HEK293 (cell line): ENCODE results near the gene HAUS2.

Experiments
- GLI2 ChIP-seq: fragments of 450-650 bp; formaldehyde crosslinking; IDR thresholded peaks from 2 replicates; pipeline ENCODE4; 2017; ENCODE audit warnings: missing biosample characterization, missing genetic modification characterization, low read depth, borderline replicate concordance
- IKZF3 ChIP-seq: fragments of 450-650 bp; IDR thresholded peaks from 2 replicates; pipeline ENCODE4 v1.5.0; 2018; ENCODE audit warnings: missing biosample characterization, mild to moderate bottlenecking, missing genetic modification characterization, moderate library complexity
- KLF9 ChIP-seq: fragments of 450-650 bp; formaldehyde crosslinking; IDR thresholded peaks from 2 replicates; pipeline ENCODE4 v1.5.1; 2016; ENCODE audit warnings: missing biosample characterization, missing genetic modification characterization, low read depth
- PRDM1 ChIP-seq: fragments of 450-650 bp; formaldehyde crosslinking; IDR thresholded peaks from 2 replicates; pipeline ENCODE4; 2016; ENCODE audit warnings: missing biosample characterization, missing genetic modification characterization
- TRIM28 ChIP-seq: IDR thresholded peaks from 2 replicates; pipeline ENCODE4 v1.6.1; 2011; ENCODE audit warnings: low read length, control low read depth, borderline replicate concordance
- WT1 ChIP-seq: fragments of 450-650 bp; formaldehyde crosslinking; IDR thresholded peaks from 2 replicates; pipeline ENCODE4 v1.5.1; 2016; ENCODE audit warnings: missing biosample characterization, missing genetic modification characterization
- ZEB2 ChIP-seq: fragments of 450-650 bp; formaldehyde crosslinking; IDR thresholded peaks from 2 replicates; pipeline ENCODE4 v1.5.1; 2016; ENCODE audit warnings: missing biosample characterization, missing genetic modification characterization
- ZFHX2 ChIP-seq: fragments of 450-650 bp; formaldehyde crosslinking; conservative IDR thresholded peaks from 2 replicates; pipeline ENCODE4 v1.5.1; 2016; ENCODE audit warnings: missing biosample characterization, missing genetic modification characterization
- ZNF558 ChIP-seq: fragments of 450-650 bp; formaldehyde crosslinking; IDR thresholded peaks from 2 replicates; pipeline ENCODE4 v1.5.1; 2016; ENCODE audit warnings: missing biosample characterization, missing genetic modification characterization
- ZNF621 ChIP-seq: fragments of 450-650 bp; formaldehyde crosslinking; IDR thresholded peaks from 2 replicates; pipeline ENCODE4 v1.5.1; 2017; ENCODE audit warnings: missing biosample characterization, missing genetic modification characterization
- ZNF629 ChIP-seq: fragments of 450-650 bp; formaldehyde crosslinking; IDR thresholded peaks from 2 replicates; pipeline ENCODE4 v1.5.1; 2017; ENCODE audit warnings: missing biosample characterization, missing genetic modification characterization
- ZNF677 ChIP-seq: fragments of 450-650 bp; IDR thresholded peaks from 2 replicates; pipeline ENCODE4 v1.5.0; 2018; ENCODE audit warnings: missing biosample characterization, mild to moderate bottlenecking, missing genetic modification characterization, moderate library complexity
- ZNF747 ChIP-seq: fragments of 450-650 bp; formaldehyde crosslinking; IDR thresholded peaks from 2 replicates; pipeline ENCODE4 v1.5.1; 2016; ENCODE audit warnings: missing biosample characterization, missing genetic modification characterization
- ZNF785 ChIP-seq: fragments of 450-650 bp; formaldehyde crosslinking; IDR thresholded peaks from 2 replicates; pipeline ENCODE4 v1.5.1; 2016; ENCODE audit warnings: missing biosample characterization, missing genetic modification characterization
- TF ChIP-seq, protein P1 (sequence below): fragments of 450-650 bp; formaldehyde crosslinking; conservative IDR thresholded peaks from 2 replicates; pipeline ENCODE4 v1.5.1; 2016; ENCODE audit warnings: low read depth, missing biosample characterization, missing genetic modification characterization
- TF ChIP-seq, protein P2 (sequence below): fragments of 450-650 bp; formaldehyde crosslinking; IDR thresholded peaks from 2 replicates; pipeline ENCODE4 v1.5.1; 2016; ENCODE audit warnings: missing biosample characterization, missing genetic modification characterization
- TF ChIP-seq, protein P3 (sequence below): fragments of 450-650 bp; formaldehyde crosslinking; IDR thresholded peaks from 2 replicates; pipeline ENCODE4 v1.5.1; 2016; ENCODE audit warnings: missing biosample characterization, missing genetic modification characterization
- TF ChIP-seq, protein P4 (sequence below): fragments of 450-650 bp; IDR thresholded peaks from 2 replicates; pipeline ENCODE4 v1.5.1; 2018; ENCODE audit warnings: missing biosample characterization, mild to moderate bottlenecking, missing genetic modification characterization
- TF ChIP-seq, protein P5 (sequence below): fragments of 450-650 bp; formaldehyde crosslinking; IDR thresholded peaks from 2 replicates; pipeline ENCODE4 v1.5.1; 2017; ENCODE audit warnings: missing biosample characterization, missing genetic modification characterization
- TF ChIP-seq, protein P6 (sequence below): fragments of 450-650 bp; formaldehyde crosslinking; IDR thresholded peaks from 2 replicates; pipeline ENCODE4 v1.5.1; 2017; ENCODE audit warnings: missing biosample characterization, missing genetic modification characterization
- TF ChIP-seq, protein P7 (sequence below): fragments of 450-650 bp; formaldehyde crosslinking; IDR thresholded peaks from 2 replicates; pipeline ENCODE4 v1.5.1; 2016; ENCODE audit warnings: missing biosample characterization, missing genetic modification characterization
- TF ChIP-seq, protein P8 (sequence below): fragments of 450-650 bp; formaldehyde crosslinking; IDR thresholded peaks from 2 replicates; pipeline ENCODE4 v1.5.1; 2016; ENCODE audit warnings: missing biosample characterization, missing genetic modification characterization
- TF ChIP-seq, protein P9 (sequence below): fragments of 450-650 bp; formaldehyde crosslinking; IDR thresholded peaks from 2 replicates; pipeline ENCODE4 v1.5.1; 2016; ENCODE audit warnings: missing biosample characterization, missing genetic modification characterization

HAUS2 gene

DNA sequence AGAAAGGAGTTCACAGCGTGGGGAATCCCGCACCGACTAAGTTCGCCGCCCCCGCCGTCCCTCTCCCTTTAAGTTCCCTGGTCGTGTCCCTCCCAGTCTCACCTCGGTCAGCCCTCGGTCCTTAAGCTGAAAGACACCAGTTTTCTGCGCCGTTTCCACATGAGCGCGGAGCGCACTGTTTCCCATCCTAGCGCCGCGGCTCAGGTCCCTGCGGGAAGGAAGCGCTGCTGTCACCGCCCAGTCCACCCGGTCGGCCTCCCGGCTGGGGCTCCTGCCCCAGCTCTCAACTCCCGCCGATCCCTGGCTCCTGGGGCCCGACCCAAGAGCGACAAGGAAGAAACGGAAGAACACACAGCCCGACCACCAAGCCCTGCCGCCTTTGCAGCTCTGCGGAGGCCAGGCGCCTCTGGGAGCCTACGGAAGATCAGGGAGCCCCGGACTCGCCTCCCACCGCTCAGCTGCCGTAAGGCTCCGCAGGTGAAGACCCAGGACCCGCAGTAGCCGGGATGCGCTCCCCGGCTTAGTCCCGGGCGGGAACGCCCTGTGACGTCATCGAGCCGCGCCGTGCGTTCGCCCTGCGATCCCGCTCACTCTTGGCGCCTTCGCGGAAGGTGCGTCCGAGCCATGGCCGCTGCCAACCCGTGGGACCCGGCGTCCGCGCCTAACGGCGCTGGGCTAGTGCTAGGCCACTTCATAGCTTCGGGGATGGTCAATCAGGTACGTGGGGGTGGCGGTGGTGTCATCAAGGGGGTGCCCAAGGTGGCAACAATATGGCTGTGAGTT, at the start of gene HAUS2, which contains the start of gene LRRC57 (continued):
- TF ChIP-seq, protein P1, sequence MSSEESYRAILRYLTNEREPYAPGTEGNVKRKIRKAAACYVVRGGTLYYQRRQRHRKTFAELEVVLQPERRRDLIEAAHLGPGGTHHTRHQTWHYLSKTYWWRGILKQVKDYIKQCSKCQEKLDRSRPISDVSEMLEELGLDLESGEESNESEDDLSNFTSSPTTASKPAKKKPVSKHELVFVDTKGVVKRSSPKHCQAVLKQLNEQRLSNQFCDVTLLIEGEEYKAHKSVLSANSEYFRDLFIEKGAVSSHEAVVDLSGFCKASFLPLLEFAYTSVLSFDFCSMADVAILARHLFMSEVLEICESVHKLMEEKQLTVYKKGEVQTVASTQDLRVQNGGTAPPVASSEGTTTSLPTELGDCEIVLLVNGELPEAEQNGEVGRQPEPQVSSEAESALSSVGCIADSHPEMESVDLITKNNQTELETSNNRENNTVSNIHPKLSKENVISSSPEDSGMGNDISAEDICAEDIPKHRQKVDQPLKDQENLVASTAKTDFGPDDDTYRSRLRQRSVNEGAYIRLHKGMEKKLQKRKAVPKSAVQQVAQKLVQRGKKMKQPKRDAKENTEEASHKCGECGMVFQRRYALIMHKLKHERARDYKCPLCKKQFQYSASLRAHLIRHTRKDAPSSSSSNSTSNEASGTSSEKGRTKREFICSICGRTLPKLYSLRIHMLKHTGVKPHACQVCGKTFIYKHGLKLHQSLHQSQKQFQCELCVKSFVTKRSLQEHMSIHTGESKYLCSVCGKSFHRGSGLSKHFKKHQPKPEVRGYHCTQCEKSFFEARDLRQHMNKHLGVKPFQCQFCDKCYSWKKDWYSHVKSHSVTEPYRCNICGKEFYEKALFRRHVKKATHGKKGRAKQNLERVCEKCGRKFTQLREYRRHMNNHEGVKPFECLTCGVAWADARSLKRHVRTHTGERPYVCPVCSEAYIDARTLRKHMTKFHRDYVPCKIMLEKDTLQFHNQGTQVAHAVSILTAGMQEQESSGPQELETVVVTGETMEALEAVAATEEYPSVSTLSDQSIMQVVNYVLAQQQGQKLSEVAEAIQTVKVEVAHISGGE (tag by site-specific recombination), result peak; percentile 83
- TF ChIP-seq TRIM28 (no peak), WT1 (tag by site-specific recombination) (no peak; the same call in 1 of the 2 replicates), ZNF747 (tag by site-specific recombination) (no peak), GLI2 (tag by site-specific recombination) (no peak), ZNF558 (no peak), ZNF785 (tag by site-specific recombination) (no peak), KLF9 (tag by site-specific recombination) (peak; percentile 41; the same call in 1 of the 2 replicates), ZEB2 (peak; percentile 87), ZNF621 (no peak), ZFHX2 (tag by site-specific recombination) (0 out of 2 replicates have a peak, but pooled peaks have one; percentile 9), IKZF3 (peak; percentile 80), PRDM1 (tag by site-specific recombination) (no peak), ZNF629 (tag by site-specific recombination) (peak; percentile 89), ZNF677 (no peak)
- TF ChIP-seq, protein P2, sequence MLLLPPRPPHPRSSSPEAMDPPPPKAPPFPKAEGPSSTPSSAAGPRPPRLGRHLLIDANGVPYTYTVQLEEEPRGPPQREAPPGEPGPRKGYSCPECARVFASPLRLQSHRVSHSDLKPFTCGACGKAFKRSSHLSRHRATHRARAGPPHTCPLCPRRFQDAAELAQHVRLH (tag by site-specific recombination), result peak; percentile 18; the same call in 1 of the 2 replicates
- TF ChIP-seq, protein P3, sequence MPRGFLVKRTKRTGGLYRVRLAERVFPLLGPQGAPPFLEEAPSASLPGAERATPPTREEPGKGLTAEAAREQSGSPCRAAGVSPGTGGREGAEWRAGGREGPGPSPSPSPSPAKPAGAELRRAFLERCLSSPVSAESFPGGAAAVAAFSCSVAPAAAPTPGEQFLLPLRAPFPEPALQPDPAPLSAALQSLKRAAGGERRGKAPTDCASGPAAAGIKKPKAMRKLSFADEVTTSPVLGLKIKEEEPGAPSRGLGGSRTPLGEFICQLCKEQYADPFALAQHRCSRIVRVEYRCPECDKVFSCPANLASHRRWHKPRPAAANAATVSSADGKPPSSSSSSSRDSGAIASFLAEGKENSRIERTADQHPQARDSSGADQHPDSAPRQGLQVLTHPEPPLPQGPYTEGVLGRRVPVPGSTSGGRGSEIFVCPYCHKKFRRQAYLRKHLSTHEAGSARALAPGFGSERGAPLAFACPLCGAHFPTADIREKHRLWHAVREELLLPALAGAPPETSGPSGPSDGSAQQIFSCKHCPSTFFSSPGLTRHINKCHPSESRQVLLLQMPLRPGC (tag by site-specific recombination), result peak; percentile 77
- TF ChIP-seq, protein P4, sequence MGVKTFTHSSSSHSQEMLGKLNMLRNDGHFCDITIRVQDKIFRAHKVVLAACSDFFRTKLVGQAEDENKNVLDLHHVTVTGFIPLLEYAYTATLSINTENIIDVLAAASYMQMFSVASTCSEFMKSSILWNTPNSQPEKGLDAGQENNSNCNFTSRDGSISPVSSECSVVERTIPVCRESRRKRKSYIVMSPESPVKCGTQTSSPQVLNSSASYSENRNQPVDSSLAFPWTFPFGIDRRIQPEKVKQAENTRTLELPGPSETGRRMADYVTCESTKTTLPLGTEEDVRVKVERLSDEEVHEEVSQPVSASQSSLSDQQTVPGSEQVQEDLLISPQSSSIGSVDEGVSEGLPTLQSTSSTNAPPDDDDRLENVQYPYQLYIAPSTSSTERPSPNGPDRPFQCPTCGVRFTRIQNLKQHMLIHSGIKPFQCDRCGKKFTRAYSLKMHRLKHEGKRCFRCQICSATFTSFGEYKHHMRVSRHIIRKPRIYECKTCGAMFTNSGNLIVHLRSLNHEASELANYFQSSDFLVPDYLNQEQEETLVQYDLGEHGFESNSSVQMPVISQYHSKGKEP (tag by site-specific recombination), result no peak
- TF ChIP-seq, protein P5, sequence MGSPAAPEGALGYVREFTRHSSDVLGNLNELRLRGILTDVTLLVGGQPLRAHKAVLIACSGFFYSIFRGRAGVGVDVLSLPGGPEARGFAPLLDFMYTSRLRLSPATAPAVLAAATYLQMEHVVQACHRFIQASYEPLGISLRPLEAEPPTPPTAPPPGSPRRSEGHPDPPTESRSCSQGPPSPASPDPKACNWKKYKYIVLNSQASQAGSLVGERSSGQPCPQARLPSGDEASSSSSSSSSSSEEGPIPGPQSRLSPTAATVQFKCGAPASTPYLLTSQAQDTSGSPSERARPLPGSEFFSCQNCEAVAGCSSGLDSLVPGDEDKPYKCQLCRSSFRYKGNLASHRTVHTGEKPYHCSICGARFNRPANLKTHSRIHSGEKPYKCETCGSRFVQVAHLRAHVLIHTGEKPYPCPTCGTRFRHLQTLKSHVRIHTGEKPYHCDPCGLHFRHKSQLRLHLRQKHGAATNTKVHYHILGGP, result peak; percentile 92
- TF ChIP-seq, protein P6, sequence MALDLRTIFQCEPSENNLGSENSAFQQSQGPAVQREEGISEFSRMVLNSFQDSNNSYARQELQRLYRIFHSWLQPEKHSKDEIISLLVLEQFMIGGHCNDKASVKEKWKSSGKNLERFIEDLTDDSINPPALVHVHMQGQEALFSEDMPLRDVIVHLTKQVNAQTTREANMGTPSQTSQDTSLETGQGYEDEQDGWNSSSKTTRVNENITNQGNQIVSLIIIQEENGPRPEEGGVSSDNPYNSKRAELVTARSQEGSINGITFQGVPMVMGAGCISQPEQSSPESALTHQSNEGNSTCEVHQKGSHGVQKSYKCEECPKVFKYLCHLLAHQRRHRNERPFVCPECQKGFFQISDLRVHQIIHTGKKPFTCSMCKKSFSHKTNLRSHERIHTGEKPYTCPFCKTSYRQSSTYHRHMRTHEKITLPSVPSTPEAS, result no peak
- TF ChIP-seq, protein P7, sequence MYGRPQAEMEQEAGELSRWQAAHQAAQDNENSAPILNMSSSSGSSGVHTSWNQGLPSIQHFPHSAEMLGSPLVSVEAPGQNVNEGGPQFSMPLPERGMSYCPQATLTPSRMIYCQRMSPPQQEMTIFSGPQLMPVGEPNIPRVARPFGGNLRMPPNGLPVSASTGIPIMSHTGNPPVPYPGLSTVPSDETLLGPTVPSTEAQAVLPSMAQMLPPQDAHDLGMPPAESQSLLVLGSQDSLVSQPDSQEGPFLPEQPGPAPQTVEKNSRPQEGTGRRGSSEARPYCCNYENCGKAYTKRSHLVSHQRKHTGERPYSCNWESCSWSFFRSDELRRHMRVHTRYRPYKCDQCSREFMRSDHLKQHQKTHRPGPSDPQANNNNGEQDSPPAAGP, result peak; percentile 90
- TF ChIP-seq, protein P8, sequence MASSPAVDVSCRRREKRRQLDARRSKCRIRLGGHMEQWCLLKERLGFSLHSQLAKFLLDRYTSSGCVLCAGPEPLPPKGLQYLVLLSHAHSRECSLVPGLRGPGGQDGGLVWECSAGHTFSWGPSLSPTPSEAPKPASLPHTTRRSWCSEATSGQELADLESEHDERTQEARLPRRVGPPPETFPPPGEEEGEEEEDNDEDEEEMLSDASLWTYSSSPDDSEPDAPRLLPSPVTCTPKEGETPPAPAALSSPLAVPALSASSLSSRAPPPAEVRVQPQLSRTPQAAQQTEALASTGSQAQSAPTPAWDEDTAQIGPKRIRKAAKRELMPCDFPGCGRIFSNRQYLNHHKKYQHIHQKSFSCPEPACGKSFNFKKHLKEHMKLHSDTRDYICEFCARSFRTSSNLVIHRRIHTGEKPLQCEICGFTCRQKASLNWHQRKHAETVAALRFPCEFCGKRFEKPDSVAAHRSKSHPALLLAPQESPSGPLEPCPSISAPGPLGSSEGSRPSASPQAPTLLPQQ, result peak; percentile 74; the same call in 1 of the 2 replicates
- TF ChIP-seq, protein P9, sequence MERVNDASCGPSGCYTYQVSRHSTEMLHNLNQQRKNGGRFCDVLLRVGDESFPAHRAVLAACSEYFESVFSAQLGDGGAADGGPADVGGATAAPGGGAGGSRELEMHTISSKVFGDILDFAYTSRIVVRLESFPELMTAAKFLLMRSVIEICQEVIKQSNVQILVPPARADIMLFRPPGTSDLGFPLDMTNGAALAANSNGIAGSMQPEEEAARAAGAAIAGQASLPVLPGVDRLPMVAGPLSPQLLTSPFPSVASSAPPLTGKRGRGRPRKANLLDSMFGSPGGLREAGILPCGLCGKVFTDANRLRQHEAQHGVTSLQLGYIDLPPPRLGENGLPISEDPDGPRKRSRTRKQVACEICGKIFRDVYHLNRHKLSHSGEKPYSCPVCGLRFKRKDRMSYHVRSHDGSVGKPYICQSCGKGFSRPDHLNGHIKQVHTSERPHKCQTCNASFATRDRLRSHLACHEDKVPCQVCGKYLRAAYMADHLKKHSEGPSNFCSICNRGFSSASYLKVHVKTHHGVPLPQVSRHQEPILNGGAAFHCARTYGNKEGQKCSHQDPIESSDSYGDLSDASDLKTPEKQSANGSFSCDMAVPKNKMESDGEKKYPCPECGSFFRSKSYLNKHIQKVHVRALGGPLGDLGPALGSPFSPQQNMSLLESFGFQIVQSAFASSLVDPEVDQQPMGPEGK, result peak; percentile 74
